ENCODE results near the gene ACY1.

Gene ACY1

DNA sequence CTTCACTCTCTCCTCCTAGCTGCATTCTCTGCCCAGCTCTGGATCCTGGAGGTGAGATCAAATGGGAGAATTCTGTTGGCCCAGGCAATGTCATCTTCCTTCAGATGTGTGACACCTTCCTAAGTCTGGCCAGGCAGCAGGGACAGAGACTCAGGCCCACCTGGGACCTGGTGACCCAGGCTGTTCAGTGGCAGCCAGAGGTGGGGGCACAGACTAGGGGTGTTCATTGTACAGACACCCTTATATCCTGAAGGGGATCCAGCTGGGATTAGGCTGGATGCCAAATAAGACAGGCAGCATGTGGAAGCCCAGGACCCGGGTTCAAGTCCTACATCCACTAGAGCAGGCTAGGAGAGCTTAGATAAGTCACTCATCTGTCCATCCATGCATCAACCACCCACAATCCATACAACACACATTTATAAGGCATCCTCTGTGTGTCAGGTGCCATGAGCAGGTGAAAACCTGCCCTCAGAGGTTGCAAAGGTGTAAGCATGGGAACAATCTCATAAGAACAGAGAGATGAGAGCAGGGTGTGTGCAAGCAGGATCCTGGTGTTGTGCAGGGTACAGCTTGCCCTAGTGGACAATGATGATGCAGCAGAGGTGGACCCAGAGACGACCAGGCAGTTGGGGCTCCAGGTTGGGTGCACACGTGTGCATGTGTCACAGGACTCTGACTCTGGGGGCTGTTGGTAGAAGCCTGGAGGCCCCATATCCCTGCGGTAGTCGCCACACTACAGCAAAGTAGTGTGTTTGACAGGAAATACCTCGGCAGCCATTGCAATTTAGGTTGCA, 30.7 kb downstream of the ACY1 start:
- no peak for DNase-seq
- Histone ChIP-seq H3K36me3 (replicated peaks) (no peaks in the 10 kb centered on the region), H3K27ac (no peak overlapping the region), H3K4me3 (ENCODE audit: low read depth, low read length) (no peak overlapping the region), H3K27me3 (replicated peaks) (no peaks in the 10 kb centered on the region)
- in situ Hi-C loops (cut with HindIII; ENCODE audit: low pct_ligation_motif_present, low sequenced_read_pairs) = no loop called here
- TF ChIP-seq CTCF (IDR thresholded peaks at IDR 0.05; ENCODE audit: low read depth, low read length, missing control alignments) = peak; percentile 10

- DNase-seq = no peak
- no peak overlapping the region for H3K27ac ChIP-seq
- no peaks in the 10 kb centered on the region for H3K27me3 ChIP-seq (replicated peaks)
- TF ChIP-seq CTCF (IDR thresholded peaks at IDR 0.05; ENCODE audit: low read depth, low read length, missing control alignments) = peak; percentile 72
- H3K36me3 ChIP-seq (replicated peaks) = no peaks in the 10 kb centered on the region
- H3K4me3 ChIP-seq (ENCODE audit: low read depth, low read length) = no peak overlapping the region
- in situ Hi-C loops (cut with HindIII; ENCODE audit: low pct_ligation_motif_present, low sequenced_read_pairs) = no loop called here
These were observed 31.3 kb downstream of the ACY1 start for GRCh38 chr3:52014613-52015012.

- no peaks in the 10 kb centered on the region for H3K27me3 ChIP-seq (replicated peaks)
- TF ChIP-seq CTCF (IDR thresholded peaks at IDR 0.05; ENCODE audit: low read depth, low read length, missing control alignments) = no peak
- no peak overlapping the region for H3K4me3 ChIP-seq (ENCODE audit: low read depth, low read length)
- in situ Hi-C loops (cut with HindIII; ENCODE audit: low pct_ligation_motif_present, low sequenced_read_pairs) = no loop called here
- DNase-seq = no peak
- no peak overlapping the region for H3K27ac ChIP-seq
- H3K36me3 ChIP-seq (replicated peaks) = no peaks in the 10 kb centered on the region
These were observed 32.3 kb downstream of the ACY1 start for GRCh38 chr3:52015438-52016228.

DNA sequence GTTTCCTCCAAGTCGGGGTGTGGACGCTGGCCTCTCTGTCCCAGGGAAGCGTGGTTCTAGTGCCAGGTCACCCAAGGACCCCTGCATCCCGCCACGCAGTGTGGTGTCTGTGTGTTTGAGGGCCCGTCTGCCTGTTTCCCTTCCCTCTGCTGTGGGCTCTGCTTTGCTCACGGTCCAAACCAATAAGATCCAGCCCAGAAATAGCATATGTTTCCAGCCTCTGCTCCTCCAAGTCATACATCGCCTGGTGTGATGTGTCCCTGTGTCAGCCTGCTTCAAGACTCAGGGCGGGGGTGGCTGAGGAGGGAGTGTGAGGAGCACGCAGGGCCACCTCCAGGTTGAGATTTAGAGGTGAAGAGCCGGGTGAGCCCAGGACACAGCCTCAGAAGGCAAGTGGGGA, 34.3 kb downstream of the ACY1 start:
- Histone ChIP-seq H3K4me3 (ENCODE audit: low read depth, low read length) (no peak overlapping the region), H3K27ac (no peak overlapping the region), H3K36me3 (replicated peaks) (no peaks in the 10 kb centered on the region), H3K27me3 (replicated peaks) (no peaks in the 10 kb centered on the region)
- in situ Hi-C loops (cut with HindIII; ENCODE audit: low pct_ligation_motif_present, low sequenced_read_pairs) = no loop called here
- DNase-seq = no peak
- TF ChIP-seq CTCF (IDR thresholded peaks at IDR 0.05; ENCODE audit: low read depth, low read length, missing control alignments) = no peak

GRCh38 chr3:52018319-52019000, 35.1 kb downstream of the ACY1 start:
- no peak overlapping the region for H3K4me3 ChIP-seq (ENCODE audit: low read depth, low read length)
- no peak overlapping the region for H3K27ac ChIP-seq
- TF ChIP-seq CTCF (IDR thresholded peaks at IDR 0.05; ENCODE audit: low read depth, low read length, missing control alignments) = no peak
- in situ Hi-C loops (cut with HindIII; ENCODE audit: low pct_ligation_motif_present, low sequenced_read_pairs) = no loop called here
- no peaks in the 10 kb centered on the region for H3K27me3 ChIP-seq (replicated peaks)
- no peak for DNase-seq
- no peaks in the 10 kb centered on the region for H3K36me3 ChIP-seq (replicated peaks)
